ENCODE results near the gene STX8. TPM values are rescaled to one million over a fixed set of nuclear protein-coding genes. Genes with fewer than 3 reads are reported as not detected.

STX8 gene
- total RNA-seq, 2 donors from 2014 or later = 46.6 to 72.4 TPM

DNA sequence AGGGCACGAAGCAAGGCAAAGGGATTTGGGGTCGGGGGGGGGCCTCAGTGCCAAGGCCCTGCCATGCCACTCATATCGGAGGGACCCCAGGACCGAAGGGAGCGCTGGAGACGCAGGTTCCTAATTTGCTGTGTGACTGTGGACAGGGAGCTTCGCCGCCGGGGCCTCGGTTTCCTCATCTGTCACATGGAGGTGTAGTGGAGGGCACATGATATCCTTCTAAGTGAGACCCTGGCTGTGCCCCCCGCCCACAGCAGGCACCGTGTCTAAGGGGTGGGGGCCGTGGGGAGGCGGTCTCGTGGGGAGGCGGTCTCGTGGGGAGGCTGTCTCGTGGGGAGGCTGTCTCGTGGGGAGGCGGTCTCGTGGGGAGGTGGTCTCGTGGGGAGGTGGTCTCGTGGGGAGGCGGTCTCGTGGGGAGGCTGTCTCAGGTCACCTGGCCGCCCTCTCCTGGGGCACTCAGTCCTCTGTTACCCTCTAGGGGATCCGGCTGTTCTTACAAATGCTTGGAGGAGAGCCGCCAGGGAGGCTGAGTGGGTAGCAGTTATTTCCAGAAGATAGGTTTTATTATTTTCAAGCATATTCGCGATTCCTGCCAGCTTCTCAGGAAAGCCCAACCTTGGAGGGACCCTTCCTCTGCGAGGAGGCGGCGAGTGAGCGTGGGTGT lies 349.4 kb downstream of the STX8 start:
- DNase-seq (ENCODE audit: low spot score) = no peak
- no peaks in the 10 kb centered on the region for H3K9me3 ChIP-seq
- 81% methylated on average over 29 of the region's 34 CpGs for WGBS
- H3K4me1 ChIP-seq (replicated peaks) = no peaks in the 10 kb centered on the region
- H3K27ac ChIP-seq = no peak overlapping the region
- H3K27me3 ChIP-seq (replicated peaks; ENCODE audit: insufficient read depth) = no peaks in the 10 kb centered on the region
- TF ChIP-seq POLR2AphosphoS5 (IDR thresholded peaks at IDR 0.05) (no peak), POLR2A (IDR thresholded peaks at IDR 0.05) (no peak)
- TF ChIP-seq, protein P1, sequence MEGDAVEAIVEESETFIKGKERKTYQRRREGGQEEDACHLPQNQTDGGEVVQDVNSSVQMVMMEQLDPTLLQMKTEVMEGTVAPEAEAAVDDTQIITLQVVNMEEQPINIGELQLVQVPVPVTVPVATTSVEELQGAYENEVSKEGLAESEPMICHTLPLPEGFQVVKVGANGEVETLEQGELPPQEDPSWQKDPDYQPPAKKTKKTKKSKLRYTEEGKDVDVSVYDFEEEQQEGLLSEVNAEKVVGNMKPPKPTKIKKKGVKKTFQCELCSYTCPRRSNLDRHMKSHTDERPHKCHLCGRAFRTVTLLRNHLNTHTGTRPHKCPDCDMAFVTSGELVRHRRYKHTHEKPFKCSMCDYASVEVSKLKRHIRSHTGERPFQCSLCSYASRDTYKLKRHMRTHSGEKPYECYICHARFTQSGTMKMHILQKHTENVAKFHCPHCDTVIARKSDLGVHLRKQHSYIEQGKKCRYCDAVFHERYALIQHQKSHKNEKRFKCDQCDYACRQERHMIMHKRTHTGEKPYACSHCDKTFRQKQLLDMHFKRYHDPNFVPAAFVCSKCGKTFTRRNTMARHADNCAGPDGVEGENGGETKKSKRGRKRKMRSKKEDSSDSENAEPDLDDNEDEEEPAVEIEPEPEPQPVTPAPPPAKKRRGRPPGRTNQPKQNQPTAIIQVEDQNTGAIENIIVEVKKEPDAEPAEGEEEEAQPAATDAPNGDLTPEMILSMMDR (IDR thresholded peaks at IDR 0.05) = no peak
- intact Hi-C loops (cut with DNase I) = no loop called here
- no peak overlapping the region for H3K4me3 ChIP-seq
- H3K36me3 ChIP-seq = no peaks in the 10 kb centered on the region

DNA sequence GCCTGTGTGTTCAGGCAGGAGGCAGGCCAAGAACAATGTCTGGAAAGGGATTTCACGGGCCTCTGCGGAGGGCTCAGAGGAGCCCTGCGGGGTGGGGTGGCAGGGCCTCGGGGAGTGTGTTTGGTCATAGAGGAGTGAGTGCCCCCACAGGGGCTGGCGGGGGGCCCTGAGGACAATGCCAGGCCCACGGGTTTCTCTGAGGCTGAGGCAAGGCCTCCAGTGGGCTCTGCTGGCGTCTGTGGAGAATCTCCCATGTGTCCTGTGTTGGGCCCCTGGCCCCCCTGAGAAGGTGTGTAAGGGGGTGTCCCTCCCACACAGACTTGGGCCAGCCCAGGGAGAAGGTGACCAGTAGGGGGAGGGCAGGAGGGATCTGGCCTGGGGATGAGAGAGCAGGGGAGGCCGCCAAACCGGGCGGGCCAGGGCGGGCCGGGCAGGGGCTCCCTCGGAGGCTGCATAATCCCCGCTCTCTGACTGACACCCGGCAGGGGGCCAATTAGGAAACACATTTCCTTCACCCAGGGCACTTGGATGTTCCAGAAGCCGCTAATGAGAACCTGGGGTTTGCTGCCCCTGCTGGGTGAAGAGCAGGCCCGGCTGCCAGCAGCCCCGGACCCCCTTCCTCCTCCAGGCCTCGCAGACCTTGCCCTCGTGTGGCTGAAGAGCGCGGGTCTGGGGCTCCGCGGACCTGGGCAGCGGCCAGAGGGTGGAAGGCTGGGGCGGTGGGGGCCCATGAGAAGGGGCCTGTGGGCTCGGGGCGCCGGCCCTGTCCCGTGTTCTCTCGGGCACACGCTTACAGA lies 350.1 kb downstream of the STX8 start:
- Histone ChIP-seq H3K27ac (no peak overlapping the region), H3K4me1 (replicated peaks) (no peaks in the 10 kb centered on the region), H3K27me3 (replicated peaks; ENCODE audit: insufficient read depth) (no peaks in the 10 kb centered on the region), H3K4me3 (no peak overlapping the region), H3K36me3 (no peaks in the 10 kb centered on the region), H3K9me3 (no peaks in the 10 kb centered on the region)
- TF ChIP-seq POLR2AphosphoS5 (IDR thresholded peaks at IDR 0.05) (no peak), POLR2A (IDR thresholded peaks at IDR 0.05) (no peak)
- TF ChIP-seq, protein P1 (IDR thresholded peaks at IDR 0.05) = no peak
- WGBS = 65% methylated on average over 32 of the region's 32 CpGs
- DNase-seq (ENCODE audit: low spot score) = no peak
- intact Hi-C loops (cut with DNase I) = no loop called here

DNA sequence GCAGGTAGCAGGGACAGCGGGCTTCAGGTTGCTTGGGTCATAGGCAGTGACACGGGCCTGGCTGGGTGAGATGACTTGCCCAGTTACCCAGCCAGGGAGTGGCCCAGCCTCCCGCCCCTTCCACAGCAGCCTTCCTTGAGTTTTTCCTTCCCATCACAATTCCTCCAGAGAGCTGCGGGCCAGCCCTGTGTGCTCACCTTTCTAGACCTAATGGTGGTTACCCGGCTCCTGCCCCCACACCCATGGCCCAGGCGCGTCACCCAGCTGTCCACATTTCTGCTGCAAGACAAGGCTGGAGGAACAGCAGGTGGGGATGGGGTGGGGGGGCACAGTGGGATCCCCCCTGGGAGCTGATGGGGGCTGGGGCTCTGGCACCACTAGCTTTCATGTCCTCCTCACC lies 351.1 kb downstream of the STX8 start:
- no peaks in the 10 kb centered on the region for H3K36me3 ChIP-seq
- H3K9me3 ChIP-seq = no peaks in the 10 kb centered on the region
- TF ChIP-seq, protein P1 (IDR thresholded peaks at IDR 0.05) = no peak
- TF ChIP-seq POLR2AphosphoS5 (IDR thresholded peaks at IDR 0.05) (no peak), POLR2A (IDR thresholded peaks at IDR 0.05) (no peak)
- H3K4me1 ChIP-seq (replicated peaks) = no peaks in the 10 kb centered on the region
- 100% methylated on average over 5 of the region's 7 CpGs for WGBS
- H3K27ac ChIP-seq = no peak overlapping the region
- DNase-seq (ENCODE audit: low spot score) = no peak
- intact Hi-C loops (cut with DNase I) = no loop called here
- H3K27me3 ChIP-seq (replicated peaks; ENCODE audit: insufficient read depth) = no peaks in the 10 kb centered on the region
- no peak overlapping the region for H3K4me3 ChIP-seq

DNA sequence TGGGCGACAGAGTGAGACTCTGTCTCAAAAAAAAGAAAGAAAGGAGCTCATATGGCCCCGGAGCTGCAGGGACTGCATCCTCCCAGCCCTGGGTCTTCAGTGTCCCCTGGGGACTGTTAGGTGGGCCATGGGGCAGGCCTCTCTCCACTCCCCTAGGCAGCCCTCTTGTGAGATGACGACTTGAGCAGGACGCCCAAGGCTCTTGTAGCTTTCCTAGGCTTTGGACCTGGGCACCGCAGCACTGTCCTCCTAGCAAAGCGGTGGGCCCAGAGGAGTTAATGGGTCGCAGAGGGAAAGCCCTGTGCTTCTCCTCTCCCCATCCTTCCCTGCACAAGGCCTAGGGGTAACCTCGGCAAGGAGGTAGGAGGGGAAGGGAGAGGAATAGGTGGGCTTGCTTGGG lies 352.1 kb downstream of the STX8 start:
- no peak overlapping the region for H3K4me3 ChIP-seq
- no peaks in the 10 kb centered on the region for H3K27me3 ChIP-seq (replicated peaks; ENCODE audit: insufficient read depth)
- no peak overlapping the region for H3K27ac ChIP-seq
- intact Hi-C loops (cut with DNase I) = no loop called here
- DNase-seq (ENCODE audit: low spot score) = no peak
- no peaks in the 10 kb centered on the region for H3K4me1 ChIP-seq (replicated peaks)
- TF ChIP-seq, protein P1 (IDR thresholded peaks at IDR 0.05) = no peak
- no peak for TF ChIP-seq POLR2A (IDR thresholded peaks at IDR 0.05)
- no peak for TF ChIP-seq POLR2AphosphoS5 (IDR thresholded peaks at IDR 0.05)
- no peaks in the 10 kb centered on the region for H3K9me3 ChIP-seq
- no peaks in the 10 kb centered on the region for H3K36me3 ChIP-seq
- 84% methylated on average over 8 of the region's 8 CpGs for WGBS

DNA sequence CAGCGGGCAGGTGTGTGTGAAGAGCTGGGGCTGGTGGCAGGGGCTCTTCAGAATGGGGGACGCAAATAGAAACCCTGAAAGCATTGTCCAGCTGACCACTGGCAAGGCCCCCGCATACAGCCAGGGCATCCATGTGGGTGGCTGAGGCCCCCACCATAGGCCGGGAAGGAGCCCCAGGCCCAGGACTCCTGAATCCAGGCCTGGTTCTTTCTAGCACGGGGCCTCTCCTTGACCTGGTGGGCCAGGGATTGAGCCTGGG lies 353.8 kb downstream of the STX8 start:
- intact Hi-C loops (cut with DNase I) = no loop called here
- H3K36me3 ChIP-seq = no peaks in the 10 kb centered on the region
- TF ChIP-seq POLR2A (IDR thresholded peaks at IDR 0.05) (no peak), POLR2AphosphoS5 (IDR thresholded peaks at IDR 0.05) (no peak)
- TF ChIP-seq, protein P1 (IDR thresholded peaks at IDR 0.05) = no peak
- H3K4me3 ChIP-seq = no peak overlapping the region
- H3K9me3 ChIP-seq = no peaks in the 10 kb centered on the region
- no peaks in the 10 kb centered on the region for H3K27me3 ChIP-seq (replicated peaks; ENCODE audit: insufficient read depth)
- no peaks in the 10 kb centered on the region for H3K4me1 ChIP-seq (replicated peaks)
- no peak overlapping the region for H3K27ac ChIP-seq
- DNase-seq (ENCODE audit: low spot score) = no peak
- WGBS = 98% methylated on average over 5 of the region's 5 CpGs

Measured in prostate gland (tissue), 2 donors.